Measurements from ENCODE around the gene PAPOLA. TPM values are rescaled to one million over a fixed set of nuclear protein-coding genes. Genes with fewer than 3 reads are reported as not detected.

Gene PAPOLA
- total and polyA plus RNA-seq, 2 experiments from 2014 or later = 198 to 237 TPM

DNA sequence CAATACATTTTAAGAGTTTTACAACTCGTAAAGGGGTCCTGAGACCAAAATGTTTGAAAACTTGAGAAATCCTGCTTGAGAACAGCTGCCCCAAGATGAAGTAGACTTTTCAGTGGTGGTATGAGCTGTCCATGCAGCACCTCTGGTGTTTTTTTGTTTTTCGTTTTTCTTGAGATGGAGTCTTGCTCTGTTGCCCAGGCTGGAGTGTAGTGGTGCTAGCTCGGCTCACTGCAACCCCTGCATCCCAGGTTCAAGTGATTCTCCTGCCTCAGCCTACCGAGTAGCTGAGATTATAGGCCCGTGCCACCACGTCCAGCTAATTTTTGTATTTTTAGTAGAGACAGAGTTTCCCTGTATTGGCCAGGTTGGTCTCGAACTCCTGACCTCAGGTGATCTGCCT, 5.5 kb downstream of the PAPOLA start (continued):
- TF ChIP-seq, protein P1, sequence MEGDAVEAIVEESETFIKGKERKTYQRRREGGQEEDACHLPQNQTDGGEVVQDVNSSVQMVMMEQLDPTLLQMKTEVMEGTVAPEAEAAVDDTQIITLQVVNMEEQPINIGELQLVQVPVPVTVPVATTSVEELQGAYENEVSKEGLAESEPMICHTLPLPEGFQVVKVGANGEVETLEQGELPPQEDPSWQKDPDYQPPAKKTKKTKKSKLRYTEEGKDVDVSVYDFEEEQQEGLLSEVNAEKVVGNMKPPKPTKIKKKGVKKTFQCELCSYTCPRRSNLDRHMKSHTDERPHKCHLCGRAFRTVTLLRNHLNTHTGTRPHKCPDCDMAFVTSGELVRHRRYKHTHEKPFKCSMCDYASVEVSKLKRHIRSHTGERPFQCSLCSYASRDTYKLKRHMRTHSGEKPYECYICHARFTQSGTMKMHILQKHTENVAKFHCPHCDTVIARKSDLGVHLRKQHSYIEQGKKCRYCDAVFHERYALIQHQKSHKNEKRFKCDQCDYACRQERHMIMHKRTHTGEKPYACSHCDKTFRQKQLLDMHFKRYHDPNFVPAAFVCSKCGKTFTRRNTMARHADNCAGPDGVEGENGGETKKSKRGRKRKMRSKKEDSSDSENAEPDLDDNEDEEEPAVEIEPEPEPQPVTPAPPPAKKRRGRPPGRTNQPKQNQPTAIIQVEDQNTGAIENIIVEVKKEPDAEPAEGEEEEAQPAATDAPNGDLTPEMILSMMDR (conservative IDR thresholded peaks at IDR 0.05; ENCODE audit: low read depth in 2 of 2) = no peak

DNA sequence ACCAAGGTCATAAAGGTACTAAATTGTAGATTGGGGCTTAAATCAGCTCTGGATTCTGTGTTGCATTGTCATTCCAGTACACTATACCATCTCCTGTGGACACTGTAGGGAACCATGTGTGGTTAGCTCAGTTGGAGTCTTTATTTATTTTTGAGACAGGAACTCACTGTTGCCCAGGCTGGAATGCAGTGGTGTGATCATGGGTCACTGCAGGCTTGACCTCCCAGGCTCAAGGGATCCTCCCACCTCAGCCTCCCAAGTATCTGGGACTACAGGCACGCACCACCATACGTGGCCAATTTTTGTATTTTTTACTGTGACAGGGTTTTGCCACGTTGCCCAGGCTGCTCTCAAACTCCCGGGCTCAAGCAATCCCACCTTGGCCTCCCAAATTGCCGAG, 6.7 kb downstream of the PAPOLA start:
- H3K4me1 Mint-ChIP-seq = peaks cover 73% of the 10 kb centered on the region
- no peak overlapping the region for H3K27ac ChIP-seq (ENCODE audit: low read depth)
- no peak for TF ChIP-seq EZH2phosphoT487 (IDR thresholded peaks at IDR 0.05; ENCODE audit: unreplicated experiment)
- TF ChIP-seq, protein P2, sequence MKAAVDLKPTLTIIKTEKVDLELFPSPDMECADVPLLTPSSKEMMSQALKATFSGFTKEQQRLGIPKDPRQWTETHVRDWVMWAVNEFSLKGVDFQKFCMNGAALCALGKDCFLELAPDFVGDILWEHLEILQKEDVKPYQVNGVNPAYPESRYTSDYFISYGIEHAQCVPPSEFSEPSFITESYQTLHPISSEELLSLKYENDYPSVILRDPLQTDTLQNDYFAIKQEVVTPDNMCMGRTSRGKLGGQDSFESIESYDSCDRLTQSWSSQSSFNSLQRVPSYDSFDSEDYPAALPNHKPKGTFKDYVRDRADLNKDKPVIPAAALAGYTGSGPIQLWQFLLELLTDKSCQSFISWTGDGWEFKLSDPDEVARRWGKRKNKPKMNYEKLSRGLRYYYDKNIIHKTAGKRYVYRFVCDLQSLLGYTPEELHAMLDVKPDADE (IDR thresholded peaks at IDR 0.05) = no peak
- TF ChIP-seq NANOG (IDR thresholded peaks at IDR 0.05; ENCODE audit: borderline replicate concordance) = no peak
- TF ChIP-seq STAT1 (IDR thresholded peaks at IDR 0.05; ENCODE audit: unreplicated experiment) = no peak
- TF ChIP-seq, protein P3, sequence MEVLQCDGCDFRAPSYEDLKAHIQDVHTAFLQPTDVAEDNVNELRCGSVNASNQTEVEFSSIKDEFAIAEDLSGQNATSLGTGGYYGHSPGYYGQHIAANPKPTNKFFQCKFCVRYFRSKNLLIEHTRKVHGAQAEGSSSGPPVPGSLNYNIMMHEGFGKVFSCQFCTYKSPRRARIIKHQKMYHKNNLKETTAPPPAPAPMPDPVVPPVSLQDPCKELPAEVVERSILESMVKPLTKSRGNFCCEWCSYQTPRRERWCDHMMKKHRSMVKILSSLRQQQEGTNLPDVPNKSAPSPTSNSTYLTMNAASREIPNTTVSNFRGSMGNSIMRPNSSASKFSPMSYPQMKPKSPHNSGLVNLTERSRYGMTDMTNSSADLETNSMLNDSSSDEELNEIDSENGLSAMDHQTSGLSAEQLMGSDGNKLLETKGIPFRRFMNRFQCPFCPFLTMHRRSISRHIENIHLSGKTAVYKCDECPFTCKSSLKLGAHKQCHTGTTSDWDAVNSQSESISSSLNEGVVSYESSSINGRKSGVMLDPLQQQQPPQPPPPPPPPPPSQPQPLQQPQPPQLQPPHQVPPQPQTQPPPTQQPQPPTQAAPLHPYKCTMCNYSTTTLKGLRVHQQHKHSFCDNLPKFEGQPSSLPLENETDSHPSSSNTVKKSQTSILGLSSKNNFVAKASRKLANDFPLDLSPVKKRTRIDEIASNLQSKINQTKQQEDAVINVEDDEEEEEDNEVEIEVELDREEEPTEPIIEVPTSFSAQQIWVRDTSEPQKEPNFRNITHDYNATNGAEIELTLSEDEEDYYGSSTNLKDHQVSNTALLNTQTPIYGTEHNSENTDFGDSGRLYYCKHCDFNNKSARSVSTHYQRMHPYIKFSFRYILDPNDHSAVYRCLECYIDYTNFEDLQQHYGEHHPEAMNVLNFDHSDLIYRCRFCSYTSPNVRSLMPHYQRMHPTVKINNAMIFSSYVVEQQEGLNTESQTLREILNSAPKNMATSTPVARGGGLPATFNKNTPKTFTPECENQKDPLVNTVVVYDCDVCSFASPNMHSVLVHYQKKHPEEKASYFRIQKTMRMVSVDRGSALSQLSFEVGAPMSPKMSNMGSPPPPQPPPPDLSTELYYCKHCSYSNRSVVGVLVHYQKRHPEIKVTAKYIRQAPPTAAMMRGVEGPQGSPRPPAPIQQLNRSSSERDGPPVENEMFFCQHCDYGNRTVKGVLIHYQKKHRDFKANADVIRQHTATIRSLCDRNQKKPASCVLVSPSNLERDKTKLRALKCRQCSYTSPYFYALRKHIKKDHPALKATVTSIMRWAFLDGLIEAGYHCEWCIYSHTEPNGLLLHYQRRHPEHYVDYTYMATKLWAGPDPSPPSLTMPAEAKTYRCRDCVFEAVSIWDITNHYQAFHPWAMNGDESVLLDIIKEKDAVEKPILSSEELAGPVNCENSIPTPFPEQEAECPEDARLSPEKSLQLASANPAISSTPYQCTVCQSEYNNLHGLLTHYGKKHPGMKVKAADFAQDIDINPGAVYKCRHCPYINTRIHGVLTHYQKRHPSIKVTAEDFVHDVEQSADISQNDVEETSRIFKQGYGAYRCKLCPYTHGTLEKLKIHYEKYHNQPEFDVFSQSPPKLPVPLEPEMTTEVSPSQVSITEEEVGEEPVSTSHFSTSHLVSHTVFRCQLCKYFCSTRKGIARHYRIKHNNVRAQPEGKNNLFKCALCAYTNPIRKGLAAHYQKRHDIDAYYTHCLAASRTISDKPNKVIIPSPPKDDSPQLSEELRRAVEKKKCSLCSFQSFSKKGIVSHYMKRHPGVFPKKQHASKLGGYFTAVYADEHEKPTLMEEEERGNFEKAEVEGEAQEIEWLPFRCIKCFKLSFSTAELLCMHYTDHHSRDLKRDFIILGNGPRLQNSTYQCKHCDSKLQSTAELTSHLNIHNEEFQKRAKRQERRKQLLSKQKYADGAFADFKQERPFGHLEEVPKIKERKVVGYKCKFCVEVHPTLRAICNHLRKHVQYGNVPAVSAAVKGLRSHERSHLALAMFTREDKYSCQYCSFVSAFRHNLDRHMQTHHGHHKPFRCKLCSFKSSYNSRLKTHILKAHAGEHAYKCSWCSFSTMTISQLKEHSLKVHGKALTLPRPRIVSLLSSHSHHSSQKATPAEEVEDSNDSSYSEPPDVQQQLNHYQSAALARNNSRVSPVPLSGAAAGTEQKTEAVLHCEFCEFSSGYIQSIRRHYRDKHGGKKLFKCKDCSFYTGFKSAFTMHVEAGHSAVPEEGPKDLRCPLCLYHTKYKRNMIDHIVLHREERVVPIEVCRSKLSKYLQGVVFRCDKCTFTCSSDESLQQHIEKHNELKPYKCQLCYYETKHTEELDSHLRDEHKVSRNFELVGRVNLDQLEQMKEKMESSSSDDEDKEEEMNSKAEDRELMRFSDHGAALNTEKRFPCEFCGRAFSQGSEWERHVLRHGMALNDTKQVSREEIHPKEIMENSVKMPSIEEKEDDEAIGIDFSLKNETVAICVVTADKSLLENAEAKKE (CRISPR knock-in tag; IDR thresholded peaks at IDR 0.05) = no peak
- TF ChIP-seq ZNF331 (CRISPR knock-in tag; IDR thresholded peaks at IDR 0.05; ENCODE audit: low read depth) = no peak
- no peak for TF ChIP-seq JUNB (IDR thresholded peaks at IDR 0.05; ENCODE audit: unreplicated experiment)
- no peak for TF ChIP-seq CREB1 (CRISPR knock-in tag; IDR thresholded peaks at IDR 0.05; ENCODE audit: low read depth)
- TF ChIP-seq, protein P4, sequence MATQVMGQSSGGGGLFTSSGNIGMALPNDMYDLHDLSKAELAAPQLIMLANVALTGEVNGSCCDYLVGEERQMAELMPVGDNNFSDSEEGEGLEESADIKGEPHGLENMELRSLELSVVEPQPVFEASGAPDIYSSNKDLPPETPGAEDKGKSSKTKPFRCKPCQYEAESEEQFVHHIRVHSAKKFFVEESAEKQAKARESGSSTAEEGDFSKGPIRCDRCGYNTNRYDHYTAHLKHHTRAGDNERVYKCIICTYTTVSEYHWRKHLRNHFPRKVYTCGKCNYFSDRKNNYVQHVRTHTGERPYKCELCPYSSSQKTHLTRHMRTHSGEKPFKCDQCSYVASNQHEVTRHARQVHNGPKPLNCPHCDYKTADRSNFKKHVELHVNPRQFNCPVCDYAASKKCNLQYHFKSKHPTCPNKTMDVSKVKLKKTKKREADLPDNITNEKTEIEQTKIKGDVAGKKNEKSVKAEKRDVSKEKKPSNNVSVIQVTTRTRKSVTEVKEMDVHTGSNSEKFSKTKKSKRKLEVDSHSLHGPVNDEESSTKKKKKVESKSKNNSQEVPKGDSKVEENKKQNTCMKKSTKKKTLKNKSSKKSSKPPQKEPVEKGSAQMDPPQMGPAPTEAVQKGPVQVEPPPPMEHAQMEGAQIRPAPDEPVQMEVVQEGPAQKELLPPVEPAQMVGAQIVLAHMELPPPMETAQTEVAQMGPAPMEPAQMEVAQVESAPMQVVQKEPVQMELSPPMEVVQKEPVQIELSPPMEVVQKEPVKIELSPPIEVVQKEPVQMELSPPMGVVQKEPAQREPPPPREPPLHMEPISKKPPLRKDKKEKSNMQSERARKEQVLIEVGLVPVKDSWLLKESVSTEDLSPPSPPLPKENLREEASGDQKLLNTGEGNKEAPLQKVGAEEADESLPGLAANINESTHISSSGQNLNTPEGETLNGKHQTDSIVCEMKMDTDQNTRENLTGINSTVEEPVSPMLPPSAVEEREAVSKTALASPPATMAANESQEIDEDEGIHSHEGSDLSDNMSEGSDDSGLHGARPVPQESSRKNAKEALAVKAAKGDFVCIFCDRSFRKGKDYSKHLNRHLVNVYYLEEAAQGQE (IDR thresholded peaks at IDR 0.05; ENCODE audit: unreplicated experiment) = no peak
- TF ChIP-seq EZH2 (IDR thresholded peaks at IDR 0.05; ENCODE audit: low read depth, unreplicated experiment) = no peak

More for the DNA sequence above, 6.7 kb downstream of the PAPOLA start:
- no peaks in the 10 kb centered on the region for H3K9me2 ChIP-seq (ENCODE audit: insufficient read depth)
- no peak for ATAC-seq
- peaks cover 100% of the 10 kb centered on the region for H3K79me2 ChIP-seq (replicated peaks; ENCODE audit: insufficient read depth)
- Mint-ChIP-seq H3K9me3 (no peaks in the 10 kb centered on the region), H3K27ac (peak overlapping the region; percentile 74), H3K27me3 (ENCODE audit: insufficient read depth, low read depth, poor library complexity) (peaks cover 2% of the 10 kb centered on the region), H3K4me3 (no peak overlapping the region), H3K36me3 (ENCODE audit: low read depth) (peaks cover 6% of the 10 kb centered on the region; the same call in 1 of the 3 replicates)
- H3K27me3 ChIP-seq (ENCODE audit: insufficient read depth) = no peaks in the 10 kb centered on the region
- no peaks in the 10 kb centered on the region for H3F3A ChIP-seq (replicated peaks; ENCODE audit: low read depth)
- H3K4me2 ChIP-seq = no peak overlapping the region
- H3K4me1 ChIP-seq (ENCODE audit: insufficient read depth) = peaks cover 57% of the 10 kb centered on the region
- no peaks in the 10 kb centered on the region for H3K36me3 ChIP-seq (ENCODE audit: insufficient read depth)
- H2AFZ ChIP-seq = no peak overlapping the region
- H3K4me3 ChIP-seq = no peak overlapping the region
- no peak for DNase-seq (ENCODE audit: low spot score)
- H4K20me1 ChIP-seq (replicated peaks; ENCODE audit: insufficient read depth) = peaks cover 84% of the 10 kb centered on the region

Measured in GM23338 (cell line).